Mucosa of descending colon (tissue), 3 donors: ENCODE results near the gene CLCN2. TPM values are rescaled to one million over a fixed set of nuclear protein-coding genes. Genes with fewer than 3 reads are reported as not detected.

Source experiments
- ATAC-seq: fragments of 200-7000 bp; cut with Tn5 transposase; one replicate; pipeline ENCODE4 v1.9.1; 2020; ENCODE audit warnings: mild to moderate bottlenecking, moderate library complexity
- DNase-seq, 3 donors: peaks; one replicate each; pipeline ENCODE4 v3.0.0-alpha.2; 2020
- H3K36me3 ChIP-seq: fragments of 200-600 bp; one replicate; pipeline ENCODE4 v1.8.0; 2021; ENCODE audit warnings: low read depth, mild to moderate bottlenecking
- H3K4me1 ChIP-seq: fragments of 200-600 bp; one replicate; pipeline ENCODE4 v1.8.0; 2021; ENCODE audit warnings: low read depth, mild to moderate bottlenecking
- H3K4me3 ChIP-seq: fragments of 200-600 bp; one replicate; pipeline ENCODE4 v1.8.0; 2021; ENCODE audit warnings: mild to moderate bottlenecking
- H3K9me3 ChIP-seq: fragments of 200-600 bp; one replicate; pipeline ENCODE4 v1.8.0; 2021; ENCODE audit warnings: mild to moderate bottlenecking
- intact Hi-C, 2 donors: fragments of 100-400 bp; cut with DNase I in 1 of 2; cut with micrococcal nuclease in 1 of 2; formaldehyde crosslinking; loops; one replicate each; pipeline versions ENCODE4 v1.11.0 to v1.11.1; 2022; cut with DNase I, micrococcal nuclease
- total RNA-seq, 3 donors: library from RNA; stranded (reverse); fragmentation: NEBNext Ultra II Directional in 2 of 3; extraction: Animal tissue kit (Norgen Biotek cat#: 25700) in 2 of 3; gene quantifications; one replicate each; pipeline versions ENCODE4 v1.2.1 to v1.2.4, GENCODE V29; 2021 to 2023
- TF ChIP-seq, protein P1 (sequence below): fragments of 200-600 bp; IDR thresholded peaks from one replicate; pipeline ENCODE4 v1.8.0; 2022; ENCODE audit warnings: antibody characterized with exemption, mild to moderate bottlenecking
- donor health status: DM: no; HTN: no; CAD: no; lungs with moderate emphysema.
- donor health status: DM: no; HTN: no; CAD: no.
- donor health status: DM: no; HTN: yes; CAD: no.

Gene CLCN2
- total RNA-seq, 3 donors from 2014 or later: 31.1 to 105 (median 72.0) TPM

GRCh38 chr3:184373422-184373821, 12.0 kb upstream of the CLCN2 start:
- Histone ChIP-seq H3K9me3 (no peaks in the 10 kb centered on the region), H3K4me3 (no peak overlapping the region), H3K4me1 (no peaks in the 10 kb centered on the region), H3K36me3 (no peaks in the 10 kb centered on the region)
- DNase-seq (peak in 1 of 3 donors; percentile 10), ATAC-seq (peak; percentile 54)
- intact Hi-C loops: loop anchor here in 1 of 2 donors (5.0 kb wide), 1 partner anchor 169 kb away; no protein-coding TSS in a partner anchor
- TF ChIP-seq, protein P1, sequence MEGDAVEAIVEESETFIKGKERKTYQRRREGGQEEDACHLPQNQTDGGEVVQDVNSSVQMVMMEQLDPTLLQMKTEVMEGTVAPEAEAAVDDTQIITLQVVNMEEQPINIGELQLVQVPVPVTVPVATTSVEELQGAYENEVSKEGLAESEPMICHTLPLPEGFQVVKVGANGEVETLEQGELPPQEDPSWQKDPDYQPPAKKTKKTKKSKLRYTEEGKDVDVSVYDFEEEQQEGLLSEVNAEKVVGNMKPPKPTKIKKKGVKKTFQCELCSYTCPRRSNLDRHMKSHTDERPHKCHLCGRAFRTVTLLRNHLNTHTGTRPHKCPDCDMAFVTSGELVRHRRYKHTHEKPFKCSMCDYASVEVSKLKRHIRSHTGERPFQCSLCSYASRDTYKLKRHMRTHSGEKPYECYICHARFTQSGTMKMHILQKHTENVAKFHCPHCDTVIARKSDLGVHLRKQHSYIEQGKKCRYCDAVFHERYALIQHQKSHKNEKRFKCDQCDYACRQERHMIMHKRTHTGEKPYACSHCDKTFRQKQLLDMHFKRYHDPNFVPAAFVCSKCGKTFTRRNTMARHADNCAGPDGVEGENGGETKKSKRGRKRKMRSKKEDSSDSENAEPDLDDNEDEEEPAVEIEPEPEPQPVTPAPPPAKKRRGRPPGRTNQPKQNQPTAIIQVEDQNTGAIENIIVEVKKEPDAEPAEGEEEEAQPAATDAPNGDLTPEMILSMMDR: no peak

DNA sequence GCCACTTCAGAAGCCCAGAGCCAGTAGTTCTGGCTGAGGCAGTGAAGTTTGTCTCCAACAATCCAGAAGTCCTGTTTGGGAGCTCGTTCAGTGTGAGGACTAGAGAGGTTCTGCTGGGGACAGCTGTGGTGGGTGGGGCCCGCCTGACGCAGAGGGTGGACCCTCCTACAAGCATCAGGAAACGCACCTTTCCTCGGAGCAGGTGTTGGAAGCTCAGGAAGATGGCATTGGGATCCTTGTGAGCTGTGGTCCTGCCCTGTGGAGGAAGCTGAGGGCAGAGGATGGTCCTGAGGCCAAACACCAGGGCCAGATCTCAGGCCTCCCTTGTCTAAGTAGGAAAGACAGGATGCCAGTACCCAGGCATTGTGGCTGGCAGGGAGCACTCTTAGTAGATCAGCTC, 11.5 kb upstream of the CLCN2 start:
- TF ChIP-seq, protein P1: no peak
- no peaks in the 10 kb centered on the region for H3K9me3 ChIP-seq
- no peaks in the 10 kb centered on the region for H3K36me3 ChIP-seq
- intact Hi-C loops: loop anchor here in 1 of 2 donors (5.0 kb wide), 1 partner anchor 169 kb away; no protein-coding TSS in a partner anchor
- H3K4me3 ChIP-seq: no peak overlapping the region
- H3K4me1 ChIP-seq: no peaks in the 10 kb centered on the region
- DNase-seq (peak in 1 of 3 donors; percentile 20), ATAC-seq (peak; percentile 15)

- H3K36me3 ChIP-seq: no peaks in the 10 kb centered on the region
- DNase-seq (peak in 1 of 3 donors; percentile 29), ATAC-seq (no peak)
- H3K4me1 ChIP-seq: no peaks in the 10 kb centered on the region
- intact Hi-C loops: loop anchor here in 1 of 2 donors (5.0 kb wide), 1 partner anchor 170 kb away; no protein-coding TSS in a partner anchor
- H3K9me3 ChIP-seq: no peaks in the 10 kb centered on the region
- H3K4me3 ChIP-seq: no peak overlapping the region
- TF ChIP-seq, protein P1: no peak
These were observed 11.0 kb upstream of the CLCN2 start for GRCh38 chr3:184372296-184372821.

DNA sequence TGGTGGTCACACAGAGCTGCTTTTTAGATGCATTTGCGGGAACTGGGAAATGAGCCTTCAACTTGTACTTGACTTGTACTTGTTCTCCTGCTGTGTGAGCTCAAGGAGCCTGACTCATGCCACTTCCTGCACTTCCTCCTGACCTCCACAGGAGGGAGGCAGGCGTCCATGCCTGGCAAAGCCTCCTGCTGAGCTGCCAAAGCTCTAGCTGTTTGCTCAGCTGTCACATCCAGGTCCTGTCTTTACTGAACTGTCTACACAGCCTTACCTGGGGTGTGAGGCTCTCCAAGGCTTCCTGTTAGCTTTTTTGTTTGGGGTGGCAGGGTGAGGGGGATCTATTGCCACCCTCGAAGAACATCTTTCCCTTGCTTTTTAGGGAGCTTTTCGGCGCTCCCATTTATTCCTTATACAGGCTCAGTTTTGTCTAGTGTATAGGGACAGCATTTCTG, 10.2 kb upstream of the CLCN2 start:
- Histone ChIP-seq H3K9me3 (no peaks in the 10 kb centered on the region), H3K4me1 (no peaks in the 10 kb centered on the region), H3K36me3 (no peaks in the 10 kb centered on the region), H3K4me3 (no peak overlapping the region)
- intact Hi-C loops: loop anchor here in 1 of 2 donors (5.0 kb wide), 1 partner anchor 171 kb away; no protein-coding TSS in a partner anchor
- TF ChIP-seq, protein P1: peak; percentile 89
- DNase-seq (peak; percentile 75 to 81 (median 79)), ATAC-seq (peak; percentile 96)

- Histone ChIP-seq H3K4me1 (peaks cover 8% of the 10 kb centered on the region), H3K9me3 (no peaks in the 10 kb centered on the region), H3K4me3 (no peak overlapping the region), H3K36me3 (no peaks in the 10 kb centered on the region)
- intact Hi-C loops: no loop called here
- DNase-seq: no peak
- TF ChIP-seq, protein P1: no peak
- ATAC-seq: no peak
These were observed 7.3 kb upstream of the CLCN2 start for GRCh38 chr3:184368586-184369183.
